ENCODE measurements around the gene EHD2.
A peak's percentile ranks its signal among the peaks of the same experiment; 100 is the strongest.
"Not testable (repeated sequence)": the region's sequence is repeated elsewhere in the genome, so short reads cannot be mapped to it uniquely, and the experiment has no call there.

EHD2 gene

GRCh38 chr19:47729468-47729798, 16.2 kb downstream of the EHD2 start:
- Histone ChIP-seq H3K4me1 (ENCODE audit: insufficient read depth, low read length) (no peaks in the 10 kb centered on the region), H2AFZ (ENCODE audit: low read depth, low read length) (no peak overlapping the region), H3K4me3 (ENCODE audit: low read length) (no peak overlapping the region), H3K9me3 (ENCODE audit: low read length) (no peaks in the 10 kb centered on the region), H3K27me3 (ENCODE audit: insufficient read depth, low read length) (peaks cover 13% of the 10 kb centered on the region), H3K36me3 (ENCODE audit: insufficient read depth, low read length) (no peaks in the 10 kb centered on the region)

- no peaks in the 10 kb centered on the region for H3K36me3 ChIP-seq (ENCODE audit: insufficient read depth, low read length)
- H3K4me1 ChIP-seq (ENCODE audit: insufficient read depth, low read length), result no peaks in the 10 kb centered on the region
- no peaks in the 10 kb centered on the region for H3K9me3 ChIP-seq (ENCODE audit: low read length)
- H3K4me3 ChIP-seq (ENCODE audit: low read length), result no peak overlapping the region
- H2AFZ ChIP-seq (ENCODE audit: low read depth, low read length), result no peak overlapping the region
- H3K27me3 ChIP-seq (ENCODE audit: insufficient read depth, low read length), result peaks cover 13% of the 10 kb centered on the region
Observed at GRCh38 chr19:47729799-47730520, 16.7 kb downstream of the EHD2 start.

- no peaks in the 10 kb centered on the region for H3K36me3 ChIP-seq (ENCODE audit: insufficient read depth, low read length)
- H3K4me1 ChIP-seq (ENCODE audit: insufficient read depth, low read length), result no peaks in the 10 kb centered on the region
- no peaks in the 10 kb centered on the region for H3K9me3 ChIP-seq (ENCODE audit: low read length)
- H3K4me3 ChIP-seq (ENCODE audit: low read length), result no peak overlapping the region
- no peak overlapping the region for H2AFZ ChIP-seq (ENCODE audit: low read depth, low read length)
- peaks cover 13% of the 10 kb centered on the region for H3K27me3 ChIP-seq (ENCODE audit: insufficient read depth, low read length)
Observed at GRCh38 chr19:47730521-47730889, 17.3 kb downstream of the EHD2 start.

- H3K27me3 ChIP-seq (ENCODE audit: insufficient read depth, low read length), result peaks cover 13% of the 10 kb centered on the region
- H3K36me3 ChIP-seq (ENCODE audit: insufficient read depth, low read length), result no peaks in the 10 kb centered on the region
- H3K9me3 ChIP-seq (ENCODE audit: low read length), result no peaks in the 10 kb centered on the region
- no peak overlapping the region for H2AFZ ChIP-seq (ENCODE audit: low read depth, low read length)
- no peak overlapping the region for H3K4me3 ChIP-seq (ENCODE audit: low read length)
- no peaks in the 10 kb centered on the region for H3K4me1 ChIP-seq (ENCODE audit: insufficient read depth, low read length)
Observed at GRCh38 chr19:47730910-47731309, 17.7 kb downstream of the EHD2 start.

- Histone ChIP-seq H2AFZ (ENCODE audit: low read depth, low read length) (no peak overlapping the region), H3K4me3 (ENCODE audit: low read length) (no peak overlapping the region), H3K27me3 (ENCODE audit: insufficient read depth, low read length) (peaks cover 4% of the 10 kb centered on the region), H3K9me3 (ENCODE audit: low read length) (no peaks in the 10 kb centered on the region), H3K36me3 (ENCODE audit: insufficient read depth, low read length) (no peaks in the 10 kb centered on the region), H3K4me1 (ENCODE audit: insufficient read depth, low read length) (no peaks in the 10 kb centered on the region)
Observed at GRCh38 chr19:47735131-47735530, 21.9 kb downstream of the EHD2 start.

- Histone ChIP-seq H3K36me3 (ENCODE audit: insufficient read depth, low read length) (no peaks in the 10 kb centered on the region), H3K27me3 (ENCODE audit: insufficient read depth, low read length) (no peaks in the 10 kb centered on the region), H2AFZ (ENCODE audit: low read depth, low read length) (no peak overlapping the region), H3K4me1 (ENCODE audit: insufficient read depth, low read length) (no peaks in the 10 kb centered on the region), H3K4me3 (ENCODE audit: low read length) (no peak overlapping the region), H3K9me3 (ENCODE audit: low read length) (no peaks in the 10 kb centered on the region)
Observed at GRCh38 chr19:47740866-47741519, 27.8 kb downstream of the EHD2 start.

- no peaks in the 10 kb centered on the region for H3K9me3 ChIP-seq (ENCODE audit: low read length)
- H3K4me3 ChIP-seq (ENCODE audit: low read length), result no peak overlapping the region
- no peak overlapping the region for H2AFZ ChIP-seq (ENCODE audit: low read depth, low read length)
- H3K27me3 ChIP-seq (ENCODE audit: insufficient read depth, low read length), result no peaks in the 10 kb centered on the region
- H3K4me1 ChIP-seq (ENCODE audit: insufficient read depth, low read length), result peaks cover 2% of the 10 kb centered on the region
- peaks cover under 1% of the 10 kb centered on the region for H3K36me3 ChIP-seq (ENCODE audit: insufficient read depth, low read length)
Observed at GRCh38 chr19:47741544-47742140, 28.4 kb downstream of the EHD2 start.

GRCh38 chr19:47742634-47743033, 29.4 kb downstream of the EHD2 start:
- Histone ChIP-seq H3K36me3 (ENCODE audit: insufficient read depth, low read length) (peaks cover 7% of the 10 kb centered on the region), H2AFZ (ENCODE audit: low read depth, low read length) (peak overlapping the region; percentile 31), H3K4me3 (ENCODE audit: low read length) (no peak overlapping the region), H3K9me3 (ENCODE audit: low read length) (no peaks in the 10 kb centered on the region), H3K27me3 (ENCODE audit: insufficient read depth, low read length) (no peaks in the 10 kb centered on the region), H3K4me1 (ENCODE audit: insufficient read depth, low read length) (peaks cover 2% of the 10 kb centered on the region)

- peaks cover 2% of the 10 kb centered on the region for H3K4me1 ChIP-seq (ENCODE audit: insufficient read depth, low read length)
- peak within 1 kb of the TSS; percentile 81 for H3K4me3 ChIP-seq (ENCODE audit: low read length)
- no peaks in the 10 kb centered on the region for H3K27me3 ChIP-seq (ENCODE audit: insufficient read depth, low read length)
- no peaks in the 10 kb centered on the region for H3K9me3 ChIP-seq (ENCODE audit: low read length)
- H3K36me3 ChIP-seq (ENCODE audit: insufficient read depth, low read length), result peaks cover 28% of the 10 kb centered on the region
- peak within 1 kb of the TSS; percentile 91 for H2AFZ ChIP-seq (ENCODE audit: low read depth, low read length)
Observed at GRCh38 chr19:47745010-47745901, 32.0 kb downstream of the EHD2 start, which contains the start of gene NOP53. Gene NOP53 (plus strand): TSS chr19:47745546. CDS start chr19:47745560, 14 bp downstream.

- H3K27me3 ChIP-seq (ENCODE audit: insufficient read depth, low read length); H2AFZ ChIP-seq (ENCODE audit: low read depth, low read length); H3K4me1 ChIP-seq (ENCODE audit: insufficient read depth, low read length); H3K9me3 ChIP-seq (ENCODE audit: low read length): not testable (repeated sequence)
- Histone ChIP-seq H3K36me3 (ENCODE audit: insufficient read depth, low read length) (peaks cover 37% of the 10 kb centered on the region), H3K4me3 (ENCODE audit: low read length) (peak overlapping the region; percentile 81)
Observed at GRCh38 chr19:47746129-47746528, 32.9 kb downstream of the EHD2 start.

- Histone ChIP-seq H3K4me1 (ENCODE audit: insufficient read depth, low read length) (peaks cover 2% of the 10 kb centered on the region), H3K36me3 (ENCODE audit: insufficient read depth, low read length) (peaks cover 65% of the 10 kb centered on the region), H2AFZ (ENCODE audit: low read depth, low read length) (no peak overlapping the region), H3K4me3 (ENCODE audit: low read length) (no peak overlapping the region), H3K27me3 (ENCODE audit: insufficient read depth, low read length) (no peaks in the 10 kb centered on the region), H3K9me3 (ENCODE audit: low read length) (no peaks in the 10 kb centered on the region)
Observed at GRCh38 chr19:47749326-47749725, 36.1 kb downstream of the EHD2 start.

- Histone ChIP-seq H3K4me1 (ENCODE audit: insufficient read depth, low read length) (peaks cover 2% of the 10 kb centered on the region), H3K9me3 (ENCODE audit: low read length) (no peaks in the 10 kb centered on the region), H3K27me3 (ENCODE audit: insufficient read depth, low read length) (no peaks in the 10 kb centered on the region), H2AFZ (ENCODE audit: low read depth, low read length) (no peak overlapping the region), H3K4me3 (ENCODE audit: low read length) (no peak overlapping the region), H3K36me3 (ENCODE audit: insufficient read depth, low read length) (peaks cover 78% of the 10 kb centered on the region)
Observed at GRCh38 chr19:47750752-47751151, 37.5 kb downstream of the EHD2 start.

Data from neuron (in vitro differentiated cells).